Panc1 (cell line): ENCODE measurements around the gene CFAP141. TPM values are rescaled to one million over a fixed set of nuclear protein-coding genes. Genes with fewer than 3 reads are reported as not detected.

Experiments
- ATAC-seq: fragments of 200-7000 bp; cut with Tn5 transposase; 2 replicates; pipeline ENCODE4 v1.9.1; 2020; ENCODE audit warnings: mild to moderate bottlenecking, moderate library complexity
- BruUV-seq: library from RNA; stranded (reverse); fragments of 400-500 nt; replicated peaks from 2 replicates; lab custom pipeline; 2021; lab: Mats Ljungman, UMichigan
- CTCF ChIA-PET: fragments of 300-600 bp; sonication (Branson Sonifier 250); formaldehyde crosslinking; loops from one replicate; lab custom pipeline; 2022; ENCODE audit warnings: antibody characterized with exemption; lab: Charles Lee
- POLR2A ChIA-PET: fragments of 300-600 bp; sonication (Branson Sonifier 250); formaldehyde crosslinking; loops from one replicate; lab custom pipeline; 2022; ENCODE audit warnings: antibody characterized with exemption; lab: Charles Lee
- DNase-seq: peaks from one replicate; pipeline ENCODE4 v3.0.0-alpha.2; 2010; ENCODE audit warnings: low read depth, low spot score
- H3K27ac ChIP-seq: 2 replicates; pipeline ENCODE4 v1.5.1; 2011; ENCODE audit warnings: mild to moderate bottlenecking, low read length, inconsistent platforms
- H3K27me3 ChIP-seq: fragments of 200-500 bp; sonication (Bioruptor generic); 2 replicates; pipeline ENCODE4 v1.6.0; 2014; ENCODE audit warnings: low read length, inconsistent platforms; ENCODE audit not compliant: control insufficient read depth, insufficient read depth
- H3K36me3 ChIP-seq: fragments of 200-500 bp; sonication (Bioruptor generic); 2 replicates; pipeline ENCODE4 v1.5.1; 2014; ENCODE audit warnings: inconsistent platforms, mild to moderate bottlenecking, low read length, moderate library complexity; ENCODE audit not compliant: control insufficient read depth, insufficient read depth
- H3K4me1 ChIP-seq: 2 replicates; pipeline ENCODE4 v1.5.1; 2011; ENCODE audit warnings: inconsistent platforms, mild to moderate bottlenecking, low read length, moderate library complexity; ENCODE audit not compliant: control insufficient read depth, insufficient read depth
- H3K4me3 ChIP-seq, 2 experiments: 2 replicates each; pipeline ENCODE4 v1.5.1; 2011 to 2012; ENCODE audit warnings: low read depth in 2 of 2, low read length in 2 of 2, mild to moderate bottlenecking in 2 of 2, inconsistent platforms in 1 of 2, moderate library complexity in 1 of 2
- H3K9me3 ChIP-seq: fragments of 200-500 bp; sonication (Bioruptor generic); 2 replicates; pipeline ENCODE4 v1.5.1; 2014; ENCODE audit warnings: low read depth, mild to moderate bottlenecking, inconsistent platforms, low read length, moderate library complexity; ENCODE audit not compliant: control insufficient read depth, insufficient read depth
- CTCF ChIP-seq: fragments of 450-650 bp; IDR thresholded peaks from 2 replicates; pipeline ENCODE4 v1.5.1; 2017; ENCODE audit warnings: mild to moderate bottlenecking
- POLR2AphosphoS5 ChIP-seq: IDR thresholded peaks from 2 replicates; pipeline ENCODE4 v1.6.1; 2012; ENCODE audit warnings: mild to moderate bottlenecking, low read depth, low read length, moderate library complexity
- REST ChIP-seq, 2 experiments: IDR thresholded peaks; 2 replicates each; pipeline ENCODE4 v1.6.1; 2011 to 2012; ENCODE audit warnings: low read depth in 2 of 2, control low read depth in 1 of 2, low read length in 1 of 2, mild to moderate bottlenecking in 1 of 2, moderate library complexity in 1 of 2; ENCODE audit not compliant: insufficient read depth in 1 of 2
- SIN3A ChIP-seq: IDR thresholded peaks from 2 replicates; pipeline ENCODE4 v1.6.1; 2012; ENCODE audit warnings: low read depth, mild to moderate bottlenecking, low read length, moderate library complexity, borderline replicate concordance; ENCODE audit not compliant: insufficient read depth
- TCF7L2 ChIP-seq: IDR thresholded peaks from 2 replicates; pipeline ENCODE4 v1.6.1; 2011; ENCODE audit warnings: mild to moderate bottlenecking, low read depth, low read length, inconsistent platforms
- in situ Hi-C: cut with HindIII; loops from 2 replicates; pipeline ENCODE4 v1.10.0; 2016; ENCODE audit warnings: low sequenced_read_pairs, low pct_unique_long_range_greater_than_20kb
- intact Hi-C: fragments of 100-400 bp; cut with micrococcal nuclease; formaldehyde crosslinking; loops from one replicate; pipeline ENCODE4 v1.10.0; 2022; ENCODE audit not compliant: unreplicated experiment
- total RNA-seq: library from RNA; stranded (reverse); gene quantifications from one replicate; pipeline ENCODE4 v1.2.1, GENCODE V29; 2021; ENCODE audit not compliant: unreplicated experiment

The CFAP141 gene
- total RNA-seq, 1 experiment from 2014 or later = not detected

GRCh38 chr1:154221278-154222001 is 15.3 kb upstream of the CFAP141 start:
- ATAC-seq (peak; percentile 63), DNase-seq (no peak)
- peaks cover 29% of the 10 kb centered on the region for H3K4me1 ChIP-seq
- BruUV-seq = no TSS peak
- in situ Hi-C loops = no loop called here
- CTCF ChIA-PET = no interaction called here
- H3K4me3 ChIP-seq = peak overlapping the region; percentile 89 to 92
- POLR2A ChIA-PET = interaction anchor here (0.6 kb wide), 1 partner anchor 200 kb away, joined by 5 read pairs; no protein-coding TSS in a partner anchor
- no peaks in the 10 kb centered on the region for H3K9me3 ChIP-seq
- peaks cover 40% of the 10 kb centered on the region for H3K36me3 ChIP-seq
- H3K27ac ChIP-seq = peak overlapping the region; percentile 99
- intact Hi-C loops = no loop called here
- TF ChIP-seq CTCF = no peak
- no peak for TF ChIP-seq REST (IDR thresholded peaks at IDR 0.05; ENCODE audit: insufficient read depth in 1 of 2, low read depth in 2 of 2, low read length in 1 of 2)
- no peak for TF ChIP-seq SIN3A
- no peak for TF ChIP-seq TCF7L2
- no peak; the same call in 1 of the 2 replicates for TF ChIP-seq POLR2AphosphoS5
- no peaks in the 10 kb centered on the region for H3K27me3 ChIP-seq

GRCh38 chr1:154220970-154221277 is 14.8 kb upstream of the CFAP141 start:
- H3K9me3 ChIP-seq = no peaks in the 10 kb centered on the region
- DNase-seq = no peak
- peaks cover 36% of the 10 kb centered on the region for H3K36me3 ChIP-seq
- ChIA-PET CTCF (no interaction called here), POLR2A (interaction anchor here (0.6 kb wide), 2 partner anchors 14 to 512 kb away, joined by 3 to 10 read pairs; no protein-coding TSS in a partner anchor)
- intact Hi-C loops (no loop called here), in situ Hi-C loops (no loop called here)
- BruUV-seq = no TSS peak
- H3K27me3 ChIP-seq = no peaks in the 10 kb centered on the region
- peak overlapping the region; percentile 99 for H3K27ac ChIP-seq
- TF ChIP-seq TCF7L2 = no peak
- 0 out of 2 replicates have a peak, but pooled peaks have one; percentile 63 for TF ChIP-seq SIN3A
- no peak for ATAC-seq
- peaks cover 29% of the 10 kb centered on the region for H3K4me1 ChIP-seq
- H3K4me3 ChIP-seq = peak overlapping the region; percentile 89 to 92
